ENCODE results near the gene ACTN4. TPM values are rescaled to one million over a fixed set of nuclear protein-coding genes. Genes with fewer than 3 reads are reported as not detected.

ACTN4 gene
- total and polyA plus RNA-seq, 2 experiments from 2014 or later: 68.9 to 427 TPM

DNA sequence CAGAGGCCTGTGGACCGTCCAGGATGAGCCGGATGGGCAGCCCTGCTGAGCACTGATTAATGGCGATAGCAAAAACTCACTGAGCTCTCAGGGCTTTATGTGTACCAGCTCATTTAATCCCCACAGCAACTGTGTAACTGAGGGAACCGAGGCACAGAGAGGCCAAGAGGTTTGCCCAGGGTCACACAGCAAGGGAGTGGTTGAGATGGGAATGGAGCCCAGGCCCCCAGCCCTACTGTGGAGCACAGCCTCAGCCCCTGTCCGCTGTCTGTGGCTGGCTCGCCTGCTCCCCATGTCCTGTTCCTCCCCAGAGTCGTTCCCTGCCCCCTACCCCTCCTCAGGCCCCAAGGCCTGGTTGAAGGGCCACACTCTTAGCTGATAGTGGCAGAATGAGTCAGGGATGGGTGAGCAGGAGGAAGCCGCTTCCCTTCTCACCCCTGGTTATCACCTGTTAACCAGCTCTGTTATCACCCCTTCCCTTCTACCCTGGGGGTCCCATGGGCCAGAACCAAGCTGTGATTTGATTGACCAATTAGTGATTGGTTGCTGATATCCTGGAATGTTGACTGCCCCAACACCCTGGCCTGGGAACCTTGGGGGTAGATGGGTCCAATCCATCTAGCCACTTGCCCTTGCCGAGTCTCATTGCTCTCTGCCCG is 75.6 kb downstream of the ACTN4 start (continued):
- TF ChIP-seq, protein P1, sequence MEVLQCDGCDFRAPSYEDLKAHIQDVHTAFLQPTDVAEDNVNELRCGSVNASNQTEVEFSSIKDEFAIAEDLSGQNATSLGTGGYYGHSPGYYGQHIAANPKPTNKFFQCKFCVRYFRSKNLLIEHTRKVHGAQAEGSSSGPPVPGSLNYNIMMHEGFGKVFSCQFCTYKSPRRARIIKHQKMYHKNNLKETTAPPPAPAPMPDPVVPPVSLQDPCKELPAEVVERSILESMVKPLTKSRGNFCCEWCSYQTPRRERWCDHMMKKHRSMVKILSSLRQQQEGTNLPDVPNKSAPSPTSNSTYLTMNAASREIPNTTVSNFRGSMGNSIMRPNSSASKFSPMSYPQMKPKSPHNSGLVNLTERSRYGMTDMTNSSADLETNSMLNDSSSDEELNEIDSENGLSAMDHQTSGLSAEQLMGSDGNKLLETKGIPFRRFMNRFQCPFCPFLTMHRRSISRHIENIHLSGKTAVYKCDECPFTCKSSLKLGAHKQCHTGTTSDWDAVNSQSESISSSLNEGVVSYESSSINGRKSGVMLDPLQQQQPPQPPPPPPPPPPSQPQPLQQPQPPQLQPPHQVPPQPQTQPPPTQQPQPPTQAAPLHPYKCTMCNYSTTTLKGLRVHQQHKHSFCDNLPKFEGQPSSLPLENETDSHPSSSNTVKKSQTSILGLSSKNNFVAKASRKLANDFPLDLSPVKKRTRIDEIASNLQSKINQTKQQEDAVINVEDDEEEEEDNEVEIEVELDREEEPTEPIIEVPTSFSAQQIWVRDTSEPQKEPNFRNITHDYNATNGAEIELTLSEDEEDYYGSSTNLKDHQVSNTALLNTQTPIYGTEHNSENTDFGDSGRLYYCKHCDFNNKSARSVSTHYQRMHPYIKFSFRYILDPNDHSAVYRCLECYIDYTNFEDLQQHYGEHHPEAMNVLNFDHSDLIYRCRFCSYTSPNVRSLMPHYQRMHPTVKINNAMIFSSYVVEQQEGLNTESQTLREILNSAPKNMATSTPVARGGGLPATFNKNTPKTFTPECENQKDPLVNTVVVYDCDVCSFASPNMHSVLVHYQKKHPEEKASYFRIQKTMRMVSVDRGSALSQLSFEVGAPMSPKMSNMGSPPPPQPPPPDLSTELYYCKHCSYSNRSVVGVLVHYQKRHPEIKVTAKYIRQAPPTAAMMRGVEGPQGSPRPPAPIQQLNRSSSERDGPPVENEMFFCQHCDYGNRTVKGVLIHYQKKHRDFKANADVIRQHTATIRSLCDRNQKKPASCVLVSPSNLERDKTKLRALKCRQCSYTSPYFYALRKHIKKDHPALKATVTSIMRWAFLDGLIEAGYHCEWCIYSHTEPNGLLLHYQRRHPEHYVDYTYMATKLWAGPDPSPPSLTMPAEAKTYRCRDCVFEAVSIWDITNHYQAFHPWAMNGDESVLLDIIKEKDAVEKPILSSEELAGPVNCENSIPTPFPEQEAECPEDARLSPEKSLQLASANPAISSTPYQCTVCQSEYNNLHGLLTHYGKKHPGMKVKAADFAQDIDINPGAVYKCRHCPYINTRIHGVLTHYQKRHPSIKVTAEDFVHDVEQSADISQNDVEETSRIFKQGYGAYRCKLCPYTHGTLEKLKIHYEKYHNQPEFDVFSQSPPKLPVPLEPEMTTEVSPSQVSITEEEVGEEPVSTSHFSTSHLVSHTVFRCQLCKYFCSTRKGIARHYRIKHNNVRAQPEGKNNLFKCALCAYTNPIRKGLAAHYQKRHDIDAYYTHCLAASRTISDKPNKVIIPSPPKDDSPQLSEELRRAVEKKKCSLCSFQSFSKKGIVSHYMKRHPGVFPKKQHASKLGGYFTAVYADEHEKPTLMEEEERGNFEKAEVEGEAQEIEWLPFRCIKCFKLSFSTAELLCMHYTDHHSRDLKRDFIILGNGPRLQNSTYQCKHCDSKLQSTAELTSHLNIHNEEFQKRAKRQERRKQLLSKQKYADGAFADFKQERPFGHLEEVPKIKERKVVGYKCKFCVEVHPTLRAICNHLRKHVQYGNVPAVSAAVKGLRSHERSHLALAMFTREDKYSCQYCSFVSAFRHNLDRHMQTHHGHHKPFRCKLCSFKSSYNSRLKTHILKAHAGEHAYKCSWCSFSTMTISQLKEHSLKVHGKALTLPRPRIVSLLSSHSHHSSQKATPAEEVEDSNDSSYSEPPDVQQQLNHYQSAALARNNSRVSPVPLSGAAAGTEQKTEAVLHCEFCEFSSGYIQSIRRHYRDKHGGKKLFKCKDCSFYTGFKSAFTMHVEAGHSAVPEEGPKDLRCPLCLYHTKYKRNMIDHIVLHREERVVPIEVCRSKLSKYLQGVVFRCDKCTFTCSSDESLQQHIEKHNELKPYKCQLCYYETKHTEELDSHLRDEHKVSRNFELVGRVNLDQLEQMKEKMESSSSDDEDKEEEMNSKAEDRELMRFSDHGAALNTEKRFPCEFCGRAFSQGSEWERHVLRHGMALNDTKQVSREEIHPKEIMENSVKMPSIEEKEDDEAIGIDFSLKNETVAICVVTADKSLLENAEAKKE (CRISPR knock-in tag; IDR thresholded peaks at IDR 0.05): no peak
- TF ChIP-seq, protein P2, sequence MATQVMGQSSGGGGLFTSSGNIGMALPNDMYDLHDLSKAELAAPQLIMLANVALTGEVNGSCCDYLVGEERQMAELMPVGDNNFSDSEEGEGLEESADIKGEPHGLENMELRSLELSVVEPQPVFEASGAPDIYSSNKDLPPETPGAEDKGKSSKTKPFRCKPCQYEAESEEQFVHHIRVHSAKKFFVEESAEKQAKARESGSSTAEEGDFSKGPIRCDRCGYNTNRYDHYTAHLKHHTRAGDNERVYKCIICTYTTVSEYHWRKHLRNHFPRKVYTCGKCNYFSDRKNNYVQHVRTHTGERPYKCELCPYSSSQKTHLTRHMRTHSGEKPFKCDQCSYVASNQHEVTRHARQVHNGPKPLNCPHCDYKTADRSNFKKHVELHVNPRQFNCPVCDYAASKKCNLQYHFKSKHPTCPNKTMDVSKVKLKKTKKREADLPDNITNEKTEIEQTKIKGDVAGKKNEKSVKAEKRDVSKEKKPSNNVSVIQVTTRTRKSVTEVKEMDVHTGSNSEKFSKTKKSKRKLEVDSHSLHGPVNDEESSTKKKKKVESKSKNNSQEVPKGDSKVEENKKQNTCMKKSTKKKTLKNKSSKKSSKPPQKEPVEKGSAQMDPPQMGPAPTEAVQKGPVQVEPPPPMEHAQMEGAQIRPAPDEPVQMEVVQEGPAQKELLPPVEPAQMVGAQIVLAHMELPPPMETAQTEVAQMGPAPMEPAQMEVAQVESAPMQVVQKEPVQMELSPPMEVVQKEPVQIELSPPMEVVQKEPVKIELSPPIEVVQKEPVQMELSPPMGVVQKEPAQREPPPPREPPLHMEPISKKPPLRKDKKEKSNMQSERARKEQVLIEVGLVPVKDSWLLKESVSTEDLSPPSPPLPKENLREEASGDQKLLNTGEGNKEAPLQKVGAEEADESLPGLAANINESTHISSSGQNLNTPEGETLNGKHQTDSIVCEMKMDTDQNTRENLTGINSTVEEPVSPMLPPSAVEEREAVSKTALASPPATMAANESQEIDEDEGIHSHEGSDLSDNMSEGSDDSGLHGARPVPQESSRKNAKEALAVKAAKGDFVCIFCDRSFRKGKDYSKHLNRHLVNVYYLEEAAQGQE (IDR thresholded peaks at IDR 0.05; ENCODE audit: unreplicated experiment): no peak
- TF ChIP-seq EZH2phosphoT487 (IDR thresholded peaks at IDR 0.05; ENCODE audit: unreplicated experiment): no peak

DNA sequence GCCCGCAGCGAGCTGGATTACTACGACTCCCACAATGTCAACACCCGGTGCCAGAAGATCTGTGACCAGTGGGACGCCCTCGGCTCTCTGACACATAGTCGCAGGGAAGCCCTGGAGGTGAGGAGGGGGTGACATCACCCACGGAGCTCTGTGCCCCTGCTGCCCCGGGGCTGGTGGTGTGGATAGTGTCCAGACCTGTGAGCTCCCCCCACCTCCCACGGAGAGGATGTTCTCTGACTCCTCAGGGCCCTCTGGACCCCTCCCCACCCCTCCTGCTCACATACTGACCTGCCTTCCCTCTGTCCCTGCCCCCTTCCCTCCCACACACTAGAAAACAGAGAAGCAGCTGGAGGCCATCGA is 76.1 kb downstream of the ACTN4 start:
- Histone ChIP-seq H2AFZ (no peak overlapping the region), H3K27me3 (ENCODE audit: insufficient read depth) (no peaks in the 10 kb centered on the region), H3K4me1 (ENCODE audit: insufficient read depth) (no peaks in the 10 kb centered on the region), H3K4me3 (no peak overlapping the region), H3K36me3 (ENCODE audit: insufficient read depth) (peaks cover 31% of the 10 kb centered on the region), H3K79me2 (replicated peaks; ENCODE audit: insufficient read depth) (no peaks in the 10 kb centered on the region), H3F3A (replicated peaks; ENCODE audit: low read depth) (peaks cover 17% of the 10 kb centered on the region; the same call in 1 of the 2 replicates), H3K9me2 (ENCODE audit: insufficient read depth) (no peaks in the 10 kb centered on the region), H4K20me1 (replicated peaks; ENCODE audit: insufficient read depth) (peaks cover 2% of the 10 kb centered on the region; the same call in 1 of the 2 replicates), H3K27ac (ENCODE audit: low read depth) (no peak overlapping the region), H3K4me2 (no peak overlapping the region)
- ATAC-seq: no peak
- H3K4me3 Mint-ChIP-seq: no peak overlapping the region
- 0 out of 3 replicates have a peak, but pooled peaks cover 2% of the 10 kb centered on the region for H3K4me1 Mint-ChIP-seq
- no peak for DNase-seq (ENCODE audit: low spot score)
- no peak overlapping the region for H3K27ac Mint-ChIP-seq
- H3K9me3 Mint-ChIP-seq: no peaks in the 10 kb centered on the region
- H3K27me3 Mint-ChIP-seq (ENCODE audit: insufficient read depth, low read depth, poor library complexity): peaks cover 19% of the 10 kb centered on the region
- peaks cover 73% of the 10 kb centered on the region for H3K36me3 Mint-ChIP-seq (ENCODE audit: low read depth)
- TF ChIP-seq, protein P2 (IDR thresholded peaks at IDR 0.05; ENCODE audit: unreplicated experiment): no peak
- TF ChIP-seq ZNF114 (CRISPR knock-in tag; IDR thresholded peaks at IDR 0.05) (no peak), STAT1 (IDR thresholded peaks at IDR 0.05; ENCODE audit: unreplicated experiment) (no peak)

Measured in GM23338 (cell line).